SJSA1 (cell line): ENCODE data around the gene KMT2A. TPM values are rescaled to one million over a fixed set of nuclear protein-coding genes. Genes with fewer than 3 reads are reported as not detected.

ENCODE experiments used
- DNase-seq, 2 experiments: peaks; one replicate each; pipeline ENCODE4 v3.0.0-alpha.2; 2015 to 2020; ENCODE audit warnings: low spot score in 2 of 2, low read depth in 1 of 2
- H3K27ac ChIP-seq: fragments of 250-450 bp; sonication (Bioruptor Pico); 2 replicates; pipeline ENCODE4 v1.5.1; 2020; ENCODE audit warnings: mild to moderate bottlenecking, moderate library complexity
- H3K27me3 ChIP-seq: fragments of 250-450 bp; sonication (Bioruptor Pico); replicated peaks from 2 replicates; pipeline ENCODE4 v1.5.1; 2020; ENCODE audit warnings: mild to moderate bottlenecking, moderate library complexity
- H3K36me3 ChIP-seq: fragments of 250-450 bp; sonication (Bioruptor Pico); 2 replicates; pipeline ENCODE4 v1.5.1; 2020; ENCODE audit warnings: mild to moderate bottlenecking
- H3K4me1 ChIP-seq: fragments of 250-450 bp; sonication (Bioruptor Pico); replicated peaks from 2 replicates; pipeline ENCODE4 v1.6.1; 2021; ENCODE audit warnings: mild to moderate bottlenecking
- H3K4me3 ChIP-seq: fragments of 250-450 bp; sonication (Bioruptor Pico); 2 replicates; pipeline ENCODE4 v1.5.1; 2020; ENCODE audit warnings: mild to moderate bottlenecking
- H3K9me3 ChIP-seq: fragments of 250-450 bp; sonication (Bioruptor Pico); replicated peaks from 2 replicates; pipeline ENCODE4 v1.5.1; 2020; ENCODE audit warnings: mild to moderate bottlenecking
- total RNA-seq: library from RNA; depleted of rRNA; stranded (reverse); fragments of >200 nt; shearing (Covaris generic); gene quantifications from 2 replicates; pipeline ENCODE4 v1.2.3, GENCODE V29; 2014; rRNA removed

KMT2A gene
- total RNA-seq, 1 experiment from 2014 or later = 13.4 TPM

DNA sequence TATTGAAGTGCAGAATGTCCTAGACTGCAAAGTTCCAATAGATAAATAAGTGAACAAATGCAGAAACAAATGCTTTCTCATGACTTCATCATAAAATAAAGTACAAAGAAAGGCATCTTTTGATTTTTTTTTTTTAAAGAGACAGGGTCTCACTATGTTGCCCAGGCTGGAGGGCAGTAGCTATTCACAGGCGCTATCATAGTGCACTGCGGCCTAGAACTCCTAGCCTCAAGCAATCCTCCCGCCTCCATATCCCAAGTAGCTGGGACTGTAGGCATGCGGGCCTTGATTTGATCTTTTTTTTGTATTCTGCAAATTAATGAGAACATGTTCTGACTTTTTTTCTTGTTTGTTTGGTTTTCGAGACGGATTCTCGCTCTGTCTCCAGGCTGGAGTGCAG is 138.3 kb downstream of the KMT2A start:
- Histone ChIP-seq H3K9me3 (no peaks in the 10 kb centered on the region), H3K27me3 (no peaks in the 10 kb centered on the region), H3K4me1 (peaks cover 7% of the 10 kb centered on the region; the same call in 1 of the 2 replicates), H3K36me3 (peaks cover 9% of the 10 kb centered on the region), H3K4me3 (no peak overlapping the region), H3K27ac (no peak overlapping the region)
- no peak for DNase-seq

Other genes starting within 250 kb of the KMT2A start
- gene JAML, start 211.5 kb upstream of the KMT2A start, total RNA-seq = not detected in 2 replicates
- gene MPZL3, start 184.1 kb upstream of the KMT2A start, total RNA-seq = not detected in 2 replicates
- not detected in 2 replicates for gene MPZL2, start 172.2 kb upstream of the KMT2A start, total RNA-seq
- not detected in 2 replicates for gene CD3E, start 131.8 kb upstream of the KMT2A start, total RNA-seq
- gene CD3D, start 93.8 kb upstream of the KMT2A start, total RNA-seq = not detected in 2 replicates
- gene CD3G, start 92.1 kb upstream of the KMT2A start, total RNA-seq = not detected in 2 replicates
- 20.6 and 29.7 TPM in 2 replicates for gene UBE4A, start 76.9 kb upstream of the KMT2A start, total RNA-seq
- 51.1 and 55.4 TPM in 2 replicates for gene ATP5MG, start 34.9 kb upstream of the KMT2A start, total RNA-seq
- gene TTC36, start 91.0 kb downstream of the KMT2A start, total RNA-seq = not detected in 2 replicates
- 2.4 and 13.4 TPM in 2 replicates for gene TMEM25, start 94.7 kb downstream of the KMT2A start, total RNA-seq
- 8.2 and 38.5 TPM in 2 replicates for gene IFT46, start 129.4 kb downstream of the KMT2A start, total RNA-seq
- gene ARCN1, start 135.9 kb downstream of the KMT2A start, total RNA-seq = 70.9 and 102 TPM in 2 replicates
- gene PHLDB1, start 171.1 kb downstream of the KMT2A start, total RNA-seq = 31.8 and 38.9 TPM in 2 replicates
- gene TREH, start 243.2 kb downstream of the KMT2A start, total RNA-seq = not detected in 2 replicates